Mucosa of descending colon (tissue), 3 donors: ENCODE measurements around the gene ERBIN. TPM values are rescaled to one million over a fixed set of nuclear protein-coding genes. Genes with fewer than 3 reads are reported as not detected.
"Not testable (repeated sequence)": the region's sequence is repeated elsewhere in the genome, so short reads cannot be mapped to it uniquely, and the experiment has no call there.

Experiments
- ATAC-seq: fragments of 200-7000 bp; cut with Tn5 transposase; one replicate; pipeline ENCODE4 v1.9.1; 2020; ENCODE audit warnings: mild to moderate bottlenecking, moderate library complexity
- DNase-seq, 3 donors: peaks; one replicate each; pipeline ENCODE4 v3.0.0-alpha.2; 2020
- H3K36me3 ChIP-seq: fragments of 200-600 bp; one replicate; pipeline ENCODE4 v1.8.0; 2021; ENCODE audit warnings: low read depth, mild to moderate bottlenecking
- H3K4me1 ChIP-seq: fragments of 200-600 bp; one replicate; pipeline ENCODE4 v1.8.0; 2021; ENCODE audit warnings: low read depth, mild to moderate bottlenecking
- H3K4me3 ChIP-seq: fragments of 200-600 bp; one replicate; pipeline ENCODE4 v1.8.0; 2021; ENCODE audit warnings: mild to moderate bottlenecking
- H3K9me3 ChIP-seq: fragments of 200-600 bp; one replicate; pipeline ENCODE4 v1.8.0; 2021; ENCODE audit warnings: mild to moderate bottlenecking
- intact Hi-C, 2 donors: fragments of 100-400 bp; cut with DNase I in 1 of 2; cut with micrococcal nuclease in 1 of 2; formaldehyde crosslinking; loops; one replicate each; pipeline versions ENCODE4 v1.11.0 to v1.11.1; 2022; cut with DNase I, micrococcal nuclease
- total RNA-seq, 3 donors: library from RNA; stranded (reverse); fragmentation: NEBNext Ultra II Directional in 2 of 3; extraction: Animal tissue kit (Norgen Biotek cat#: 25700) in 2 of 3; gene quantifications; one replicate each; pipeline versions ENCODE4 v1.2.1 to v1.2.4, GENCODE V29; 2021 to 2023
- TF ChIP-seq, protein P1 (sequence below): fragments of 200-600 bp; IDR thresholded peaks from one replicate; pipeline ENCODE4 v1.8.0; 2022; ENCODE audit warnings: antibody characterized with exemption, mild to moderate bottlenecking
- donor health status: DM: no; HTN: no; CAD: no; lungs with moderate emphysema.
- donor health status: DM: no; HTN: no; CAD: no.
- donor health status: DM: no; HTN: yes; CAD: no.

The ERBIN gene
- total RNA-seq, 3 donors from 2014 or later, result 123 to 157 (median 129) TPM

DNA sequence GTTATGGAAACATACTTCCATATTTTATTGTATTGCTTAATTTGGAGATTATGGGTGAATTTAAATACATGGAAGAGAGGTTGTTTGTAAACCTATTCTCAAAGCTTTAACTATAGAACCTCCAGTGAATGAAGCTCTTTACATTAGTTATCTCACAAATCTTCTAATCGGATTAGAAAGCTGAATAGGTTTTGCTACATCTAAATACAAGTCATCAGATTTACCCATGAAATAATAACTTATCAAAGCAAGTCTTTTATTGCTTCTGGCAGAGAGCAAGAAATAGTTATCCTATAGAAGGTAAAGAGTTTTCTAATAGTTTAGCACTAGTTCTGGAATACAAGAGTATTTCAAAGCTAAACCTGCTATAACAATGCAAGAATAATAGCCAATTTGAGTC lies 113.3 kb downstream of the ERBIN start:
- Histone ChIP-seq H3K4me1 (no peaks in the 10 kb centered on the region), H3K36me3 (no peaks in the 10 kb centered on the region)
- TF ChIP-seq, protein P1, sequence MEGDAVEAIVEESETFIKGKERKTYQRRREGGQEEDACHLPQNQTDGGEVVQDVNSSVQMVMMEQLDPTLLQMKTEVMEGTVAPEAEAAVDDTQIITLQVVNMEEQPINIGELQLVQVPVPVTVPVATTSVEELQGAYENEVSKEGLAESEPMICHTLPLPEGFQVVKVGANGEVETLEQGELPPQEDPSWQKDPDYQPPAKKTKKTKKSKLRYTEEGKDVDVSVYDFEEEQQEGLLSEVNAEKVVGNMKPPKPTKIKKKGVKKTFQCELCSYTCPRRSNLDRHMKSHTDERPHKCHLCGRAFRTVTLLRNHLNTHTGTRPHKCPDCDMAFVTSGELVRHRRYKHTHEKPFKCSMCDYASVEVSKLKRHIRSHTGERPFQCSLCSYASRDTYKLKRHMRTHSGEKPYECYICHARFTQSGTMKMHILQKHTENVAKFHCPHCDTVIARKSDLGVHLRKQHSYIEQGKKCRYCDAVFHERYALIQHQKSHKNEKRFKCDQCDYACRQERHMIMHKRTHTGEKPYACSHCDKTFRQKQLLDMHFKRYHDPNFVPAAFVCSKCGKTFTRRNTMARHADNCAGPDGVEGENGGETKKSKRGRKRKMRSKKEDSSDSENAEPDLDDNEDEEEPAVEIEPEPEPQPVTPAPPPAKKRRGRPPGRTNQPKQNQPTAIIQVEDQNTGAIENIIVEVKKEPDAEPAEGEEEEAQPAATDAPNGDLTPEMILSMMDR, result no peak

DNA sequence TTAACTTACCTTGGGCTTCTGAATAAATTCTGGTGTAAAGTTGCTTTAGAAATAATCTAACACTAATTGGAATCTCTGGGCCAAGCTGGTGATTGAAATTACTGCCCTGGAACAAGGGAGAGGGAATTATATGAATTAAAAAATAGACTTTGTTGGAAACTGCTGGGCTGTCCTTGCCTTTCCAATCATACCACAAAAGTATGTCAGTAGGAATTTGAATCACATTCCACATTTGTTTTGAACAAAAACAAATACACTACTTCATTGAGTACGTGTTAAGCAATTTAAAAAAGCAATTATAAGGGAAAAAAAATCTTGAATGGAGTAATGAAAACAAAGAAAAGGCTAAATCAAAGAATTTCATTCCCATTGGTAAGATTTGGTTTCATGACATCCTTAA lies 115.3 kb downstream of the ERBIN start:
- Histone ChIP-seq H3K36me3 (no peaks in the 10 kb centered on the region), H3K4me3 (no peak overlapping the region), H3K4me1 (no peaks in the 10 kb centered on the region), H3K9me3 (no peaks in the 10 kb centered on the region)
- intact Hi-C loops, result no loop called here
- TF ChIP-seq, protein P1, result no peak
- ATAC-seq (no peak), DNase-seq (no peak)

More for the DNA sequence above, 113.3 kb downstream of the ERBIN start:
- Histone ChIP-seq H3K9me3 (no peaks in the 10 kb centered on the region), H3K4me3 (no peak overlapping the region)
- ATAC-seq (no peak), DNase-seq (no peak)
- intact Hi-C loops, result no loop called here

DNA sequence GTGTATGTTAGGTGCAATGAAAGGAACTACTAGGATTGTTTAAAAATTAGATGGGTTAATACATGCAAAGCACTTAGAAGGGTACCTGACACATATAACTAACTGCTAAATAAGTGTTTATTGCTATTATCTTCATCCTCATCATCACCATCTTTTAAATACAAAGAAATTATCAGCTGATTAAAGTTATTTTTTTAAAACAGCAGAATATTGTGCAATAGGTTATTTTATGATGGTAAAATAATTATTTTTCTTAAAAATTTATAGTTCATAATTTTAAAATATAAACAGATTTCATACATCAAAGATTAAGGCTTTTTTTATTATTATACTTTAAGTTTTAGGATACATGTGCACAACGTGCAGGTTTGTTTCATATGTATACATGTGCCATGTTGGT lies 130.9 kb downstream of the ERBIN start:
- H3K4me3 ChIP-seq, result no peak overlapping the region
- intact Hi-C loops, result no loop called here
- no peaks in the 10 kb centered on the region for H3K9me3 ChIP-seq
- no peaks in the 10 kb centered on the region for H3K36me3 ChIP-seq
- ATAC-seq, result no peak
- TF ChIP-seq, protein P1, result no peak
- no peak for DNase-seq
- H3K4me1 ChIP-seq, result no peaks in the 10 kb centered on the region

DNA sequence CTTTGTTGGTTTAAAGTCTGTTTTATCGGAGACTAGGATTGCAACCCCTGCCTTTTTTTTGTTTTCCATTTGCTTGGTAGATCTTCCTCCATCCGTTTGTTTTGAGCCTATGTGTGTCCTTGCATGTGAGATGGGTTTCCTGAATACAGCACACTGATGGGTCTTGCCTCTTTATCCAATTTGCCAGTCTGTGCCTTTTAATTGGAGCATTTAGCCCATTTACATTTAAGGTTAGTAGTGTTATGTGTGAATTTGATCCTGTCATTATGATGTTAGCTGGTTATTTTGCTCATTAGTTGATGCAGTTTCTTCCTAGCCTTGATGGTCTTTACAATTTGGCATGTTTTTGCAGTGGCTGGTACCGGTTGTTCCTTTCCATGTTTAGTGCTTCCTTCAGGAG lies 134.9 kb downstream of the ERBIN start:
- ATAC-seq, H3K4me1 ChIP-seq, H3K36me3 ChIP-seq, intact Hi-C loops, DNase-seq, H3K9me3 ChIP-seq, H3K4me3 ChIP-seq: not testable (repeated sequence)

DNA sequence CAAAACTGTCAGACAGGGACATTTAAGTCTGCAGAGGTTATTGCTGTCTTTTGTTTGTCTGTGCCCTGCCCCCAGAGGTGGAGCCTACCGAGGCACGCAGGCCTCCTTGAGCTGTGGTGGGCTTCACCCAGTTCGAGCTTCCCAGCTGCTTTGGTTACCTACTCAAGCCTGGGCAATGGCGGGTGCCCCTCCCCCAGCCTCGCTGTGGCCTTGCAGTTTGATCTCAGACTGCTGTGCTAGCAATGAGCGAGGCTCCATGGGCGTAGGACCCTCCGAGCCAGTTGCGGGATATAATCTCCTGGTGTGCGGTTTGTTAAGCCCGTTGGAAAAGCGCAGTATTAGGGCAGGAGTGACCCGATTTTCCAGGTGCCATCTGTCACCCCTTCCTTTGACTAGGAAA lies 136.7 kb downstream of the ERBIN start:
- H3K4me3 ChIP-seq, ATAC-seq, H3K9me3 ChIP-seq, H3K36me3 ChIP-seq, intact Hi-C loops, H3K4me1 ChIP-seq: not testable (repeated sequence)
- peak in 1 of 3 donors; percentile 16 for DNase-seq

DNA sequence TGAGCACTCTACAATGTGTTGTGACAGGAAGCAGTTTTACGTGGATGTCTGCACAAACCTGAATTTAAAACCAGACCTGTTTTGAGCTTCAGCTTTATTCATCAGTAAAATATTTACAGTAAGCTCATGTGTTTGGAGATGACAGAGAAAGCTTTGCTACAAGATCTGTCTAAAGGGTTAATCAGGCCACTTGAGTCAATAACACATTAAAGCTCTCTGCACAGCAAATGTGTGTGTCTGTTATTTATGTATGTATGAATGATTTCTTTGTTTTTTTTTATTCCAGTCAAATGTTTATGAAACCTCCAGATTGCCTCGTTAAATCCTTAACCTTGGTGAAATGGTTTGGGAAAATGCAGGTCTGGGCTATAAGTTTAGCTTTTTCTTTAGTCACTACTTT lies 140.5 kb downstream of the ERBIN start:
- H3K4me3 ChIP-seq, result no peak overlapping the region
- TF ChIP-seq, protein P1, result no peak
- intact Hi-C loops, result no loop called here
- ATAC-seq (no peak), DNase-seq (no peak)
- no peaks in the 10 kb centered on the region for H3K9me3 ChIP-seq
- H3K36me3 ChIP-seq, result no peaks in the 10 kb centered on the region
- H3K4me1 ChIP-seq, result no peaks in the 10 kb centered on the region

DNA sequence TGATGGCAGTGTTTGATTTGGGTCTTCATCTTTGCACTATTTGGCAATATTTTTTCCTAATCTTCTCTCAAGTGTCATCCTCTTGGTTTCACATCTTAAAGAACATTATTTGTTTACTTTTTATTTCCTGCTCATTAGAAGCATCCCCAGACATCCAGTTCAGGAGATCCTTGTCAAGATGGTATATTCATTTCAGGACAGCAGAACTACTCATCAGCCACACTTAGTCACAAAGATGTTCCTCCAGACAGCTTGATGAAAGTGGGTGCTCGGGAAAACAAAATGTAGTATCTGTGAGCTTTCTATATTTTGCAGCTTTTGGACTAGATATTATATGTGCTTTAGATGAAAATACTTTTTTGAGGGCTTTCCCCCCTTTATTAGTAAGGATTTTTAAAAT lies 145.7 kb downstream of the ERBIN start:
- TF ChIP-seq, protein P1, result no peak
- no peak for ATAC-seq
- DNase-seq, result no peak
- Histone ChIP-seq H3K4me3 (no peak overlapping the region), H3K4me1 (no peaks in the 10 kb centered on the region), H3K9me3 (no peaks in the 10 kb centered on the region), H3K36me3 (no peaks in the 10 kb centered on the region)
- intact Hi-C loops, result no loop called here
